GM18868 (cell line): ENCODE results near the gene MMP2.

Experiments
- ATAC-seq: cut with Tn5 transposase; IDR thresholded peaks from one replicate; pipeline ENCODE4 v1.9.1; 2021; ENCODE audit warnings: mild to moderate bottlenecking, moderate library complexity; ENCODE audit not compliant: unreplicated experiment

Gene MMP2

GRCh38 chr16:55478827-55479429, at the start of gene MMP2:
TSS of gene MMP2 (plus strand) at chr16:55479198. CDS start at chr16:55479480, 282 bp downstream.
- ATAC-seq, result no peak

- ATAC-seq, result no peak
Measured at GRCh38 chr16:55433030-55433429, 46.0 kb upstream of the MMP2 start.

GRCh38 chr16:55433535-55433934, 45.5 kb upstream of the MMP2 start:
- ATAC-seq, result no peak

- ATAC-seq, result no peak
Measured at GRCh38 chr16:55434000-55434399, 45.0 kb upstream of the MMP2 start.

GRCh38 chr16:55435387-55435786, 43.6 kb upstream of the MMP2 start:
- ATAC-seq, result no peak

GRCh38 chr16:55436587-55436986, 42.4 kb upstream of the MMP2 start:
- no peak for ATAC-seq

GRCh38 chr16:55437625-55438024, 41.4 kb upstream of the MMP2 start:
- ATAC-seq, result no peak

- no peak for ATAC-seq
Measured at GRCh38 chr16:55438281-55438680, 40.7 kb upstream of the MMP2 start.

- no peak for ATAC-seq
Measured at GRCh38 chr16:55439101-55439690, 39.8 kb upstream of the MMP2 start.

- ATAC-seq, result no peak
Measured at GRCh38 chr16:55443434-55444346, 35.3 kb upstream of the MMP2 start.

- peak; percentile 67 for ATAC-seq
Measured at GRCh38 chr16:55444754-55445485, 34.1 kb upstream of the MMP2 start.

- no peak for ATAC-seq
Measured at GRCh38 chr16:55447231-55447630, 31.8 kb upstream of the MMP2 start.

GRCh38 chr16:55452996-55453395, 26.0 kb upstream of the MMP2 start:
- ATAC-seq, result no peak

- ATAC-seq, result no peak
Measured at GRCh38 chr16:55453909-55454308, 25.1 kb upstream of the MMP2 start.

- ATAC-seq, result no peak
Measured at GRCh38 chr16:55454861-55455260, 24.1 kb upstream of the MMP2 start.

GRCh38 chr16:55462241-55462640, 16.8 kb upstream of the MMP2 start:
- ATAC-seq, result no peak

GRCh38 chr16:55464375-55464774, 14.6 kb upstream of the MMP2 start:
- no peak for ATAC-seq

GRCh38 chr16:55465077-55465896, 13.7 kb upstream of the MMP2 start:
- ATAC-seq, result peak; percentile 96

- ATAC-seq, result no peak
Measured at GRCh38 chr16:55466209-55466608, 12.8 kb upstream of the MMP2 start.

GRCh38 chr16:55467898-55468297, 11.1 kb upstream of the MMP2 start:
- ATAC-seq, result no peak
